PC-3 (cell line): ENCODE measurements around the gene PRR12. TPM values are rescaled to one million over a fixed set of nuclear protein-coding genes. Genes with fewer than 3 reads are reported as not detected.

ENCODE experiments used
- ATAC-seq: fragments of 200-7000 bp; cut with Tn5 transposase; 2 replicates; pipeline ENCODE4 v1.9.1; 2020; ENCODE audit warnings: mild to moderate bottlenecking, moderate library complexity
- BruUV-seq: library from RNA; stranded (reverse); fragments of 400-500 nt; replicated peaks from 2 replicates; lab custom pipeline; 2021; lab: Mats Ljungman, UMichigan
- CTCF ChIA-PET: fragments of 300-600 bp; sonication (Branson Sonifier 250); formaldehyde crosslinking; loops from one replicate; lab custom pipeline; 2022; ENCODE audit warnings: antibody characterized with exemption; lab: Charles Lee
- POLR2A ChIA-PET: fragments of 300-600 bp; sonication (Branson Sonifier 250); formaldehyde crosslinking; loops from one replicate; lab custom pipeline; 2022; ENCODE audit warnings: antibody characterized with exemption; ENCODE audit not compliant: unreplicated experiment; lab: Charles Lee
- DNase-seq: peaks from one replicate; pipeline ENCODE4 v3.0.0-alpha.2; 2015
- H2AFZ ChIP-seq: fragments of 300-600 bp; sonication (generic); 2 replicates; pipeline ENCODE4 v1.6.0; 2016; ENCODE audit warnings: antibody characterized with exemption, low read length
- H3F3A ChIP-seq: fragments of 300-600 bp; sonication (generic); one replicate; pipeline ENCODE4 v1.6.0; 2017; ENCODE audit warnings: antibody characterized with exemption, low read length, control low read depth, mild to moderate bottlenecking; ENCODE audit not compliant: unreplicated experiment
- H3K27ac ChIP-seq: fragments of 300-600 bp; sonication (generic); 2 replicates; pipeline ENCODE4 v1.5.1; 2016; ENCODE audit warnings: mild to moderate bottlenecking, low read length
- H3K27me3 ChIP-seq: fragments of 300-600 bp; sonication (generic); 2 replicates; pipeline ENCODE4 v1.6.1; 2016; ENCODE audit warnings: low read length, mixed read lengths
- H3K36me3 ChIP-seq: fragments of 300-600 bp; sonication (generic); 2 replicates; pipeline ENCODE4 v1.6.1; 2016; ENCODE audit warnings: low read depth, mixed run types, low read length, mixed read lengths
- H3K4me1 ChIP-seq: fragments of 300-600 bp; sonication (generic); 2 replicates; pipeline ENCODE4 v1.5.1; 2016; ENCODE audit warnings: low read length; ENCODE audit not compliant: insufficient read depth
- H3K4me2 ChIP-seq: fragments of 300-600 bp; sonication (generic); 2 replicates; pipeline ENCODE4 v1.6.0; 2016; ENCODE audit warnings: low read length
- H3K4me3 ChIP-seq: fragments of 300-600 bp; sonication (generic); 2 replicates; pipeline ENCODE4 v1.5.1; 2016; ENCODE audit warnings: mild to moderate bottlenecking, low read length, mixed read lengths
- H3K79me2 ChIP-seq: fragments of 300-600 bp; sonication (generic); 2 replicates; pipeline ENCODE4 v1.6.1; 2017; ENCODE audit warnings: low read length, mixed read lengths
- H3K9ac ChIP-seq: fragments of 300-600 bp; sonication (generic); 2 replicates; pipeline ENCODE4 v1.6.0; 2016; ENCODE audit warnings: mild to moderate bottlenecking, low read length
- H3K9me2 ChIP-seq: fragments of 300-600 bp; sonication (generic); replicated peaks from 2 replicates; pipeline ENCODE4 v1.6.1; 2016; ENCODE audit warnings: mixed run types, low read length, mixed read lengths
- H3K9me3 ChIP-seq: fragments of 300-600 bp; sonication (generic); 2 replicates; pipeline ENCODE4 v1.6.1; 2016; ENCODE audit warnings: low read length, mixed read lengths
- H4K20me1 ChIP-seq: fragments of 300-600 bp; sonication (generic); 2 replicates; pipeline ENCODE4 v1.6.1; 2016; ENCODE audit warnings: low read length, mixed read lengths
- CTCF ChIP-seq: fragments of 300-600 bp; sonication (generic); conservative IDR thresholded peaks from 2 replicates; pipeline ENCODE4 v1.5.1; 2017; ENCODE audit warnings: antibody characterized with exemption, low read depth, mild to moderate bottlenecking, low read length
- EZH2 ChIP-seq: fragments of 300-600 bp; sonication (generic); IDR thresholded peaks from one replicate; pipeline ENCODE4 v1.6.1; 2017; ENCODE audit warnings: antibody characterized with exemption, mild to moderate bottlenecking, low read length; ENCODE audit not compliant: unreplicated experiment
- EZH2phosphoT487 ChIP-seq: fragments of 300-600 bp; sonication (generic); IDR thresholded peaks from 2 replicates; pipeline ENCODE4 v1.6.1; 2018; ENCODE audit warnings: mild to moderate bottlenecking, antibody characterized with exemption, low read length, borderline replicate concordance
- intact Hi-C: fragments of 100-400 bp; cut with micrococcal nuclease; formaldehyde crosslinking; loops from 2 replicates; pipeline ENCODE4 v1.9.0; 2023
- total RNA-seq: library from RNA; depleted of rRNA; stranded (reverse); fragments of >200 nt; gene quantifications from 2 replicates; pipeline ENCODE4 v1.2.3, GENCODE V29; 2014

Gene PRR12
- total RNA-seq, 1 experiment from 2014 or later, result 14.6 TPM

- ChIA-PET CTCF (interaction anchor here (0.6 kb wide), 1 partner anchor 94 kb away, joined by 3 read pairs; no protein-coding TSS in a partner anchor), POLR2A (interaction anchor here (0.6 to 0.9 kb wide), 4 partner anchors 25 to 137 kb away, joined by 4 to 7 read pairs (median 6); partner anchors contain the start of genes AP2A1, RCN3 and RRAS)
- intact Hi-C loops, result loop anchor here (1.0 to 2.0 kb wide), 3 partner anchors 11 to 74 kb away; partner anchors contain the start of genes PRR12 and RRAS
- H3K9me2 ChIP-seq, result no peaks in the 10 kb centered on the region
- peak overlapping the region; percentile 60 for H3K27ac ChIP-seq
- H3K9ac ChIP-seq, result peak overlapping the region; percentile 84
- H2AFZ ChIP-seq, result peak overlapping the region; percentile 88
- peaks cover 36% of the 10 kb centered on the region for H3K79me2 ChIP-seq
- peaks cover 18% of the 10 kb centered on the region for H3K4me1 ChIP-seq
- no peak for ATAC-seq
- no peak for TF ChIP-seq EZH2phosphoT487
- no peak for TF ChIP-seq EZH2
- TF ChIP-seq CTCF, result no peak
- H3K4me3 ChIP-seq, result peak overlapping the region; percentile 89
- no peaks in the 10 kb centered on the region for H3K9me3 ChIP-seq
- H3K36me3 ChIP-seq, result peaks cover 16% of the 10 kb centered on the region
- no peaks in the 10 kb centered on the region for H3F3A ChIP-seq
- peak overlapping the region; percentile 98 for H3K4me2 ChIP-seq
- BruUV-seq, result no TSS peak
- DNase-seq, result peak; percentile 25
- H3K27me3 ChIP-seq, result no peaks in the 10 kb centered on the region
- H4K20me1 ChIP-seq, result peaks cover 3% of the 10 kb centered on the region; the same call in 1 of the 2 replicates
These were observed 74.0 kb downstream of the PRR12 start for GRCh38 chr19:49665036-49665350.

- TSS peak; percentile 59 for BruUV-seq
- peaks cover 18% of the 10 kb centered on the region for H3K4me1 ChIP-seq
- H3F3A ChIP-seq, result no peaks in the 10 kb centered on the region
- H4K20me1 ChIP-seq, result peaks cover 3% of the 10 kb centered on the region; the same call in 1 of the 2 replicates
- H3K4me2 ChIP-seq, result peak within 1 kb of the TSS; percentile 98
- no peaks in the 10 kb centered on the region for H3K9me2 ChIP-seq
- TF ChIP-seq EZH2 (no peak), EZH2phosphoT487 (no peak), CTCF (no peak)
- H2AFZ ChIP-seq, result peak within 1 kb of the TSS; percentile 88
- peak within 1 kb of the TSS; percentile 60 for H3K27ac ChIP-seq
- H3K9me3 ChIP-seq, result no peaks in the 10 kb centered on the region
- POLR2A ChIA-PET, result interaction anchor here (0.6 to 0.9 kb wide), 2 partner anchors 25 to 138 kb away, joined by 6 to 7 read pairs; partner anchors contain the start of genes RCN3 and RRAS
- peak within 1 kb of the TSS; percentile 89 for H3K4me3 ChIP-seq
- peak within 1 kb of the TSS; percentile 84 for H3K9ac ChIP-seq
- intact Hi-C loops, result loop anchor here (1.0 to 2.0 kb wide), 3 partner anchors 11 to 75 kb away; partner anchors contain the start of genes PRR12 and RRAS
- H3K36me3 ChIP-seq, result peaks cover 16% of the 10 kb centered on the region
- CTCF ChIA-PET, result interaction anchor here (0.5 kb wide), 1 partner anchor 96 kb away, joined by 4 read pairs; no protein-coding TSS in a partner anchor
- no peaks in the 10 kb centered on the region for H3K27me3 ChIP-seq
- peaks cover 36% of the 10 kb centered on the region for H3K79me2 ChIP-seq
- peak; percentile 80 for ATAC-seq
- peak; percentile 100 for DNase-seq
These were observed 74.6 kb downstream of the PRR12 start, which contains the start of the genes BCL2L12 and IRF3 for GRCh38 chr19:49665351-49666119. BCL2L12 (plus strand) TSS chr19:49665933; CDS start chr19:49666693, 760 bp downstream. IRF3 (minus strand) TSS chr19:49665857; CDS start chr19:49664838, 1,019 bp downstream.
